Bronchial epithelial cell (primary cell): Measurements from ENCODE around the gene DOCK9. TPM values are rescaled to one million over a fixed set of nuclear protein-coding genes. Genes with fewer than 3 reads are reported as not detected.
A peak's percentile ranks its signal among the peaks of the same experiment; 100 is the strongest.

ENCODE experiments used
- DNase-seq: peaks from one replicate; pipeline ENCODE4 v3.0.0-alpha.2; 2010; ENCODE audit warnings: low read depth
- FAIRE-seq: peaks from 2 replicates; lab custom pipeline; 2011; peaks lifted over from hg19 to GRCh38; lab: Jason Lieb, UNC
- H3K27me3 ChIP-seq: 2 replicates; pipeline ENCODE4 v1.5.1; 2011; ENCODE audit warnings: low read length; ENCODE audit not compliant: control insufficient read depth, insufficient read depth
- H3K36me3 ChIP-seq: 2 replicates; pipeline ENCODE4 v1.5.1; 2011; ENCODE audit warnings: low read length; ENCODE audit not compliant: control insufficient read depth, insufficient read depth
- H3K4me3 ChIP-seq: 2 replicates; pipeline ENCODE4 v1.5.1; 2011; ENCODE audit warnings: mild to moderate bottlenecking, low read depth, low read length, control low read depth
- CTCF ChIP-seq: IDR thresholded peaks from 2 replicates; pipeline ENCODE4 v1.5.1; 2011; ENCODE audit warnings: mild to moderate bottlenecking, moderate library complexity, low read length, control low read depth, inconsistent platforms; ENCODE audit not compliant: insufficient read depth, severe bottlenecking
- total RNA-seq: library from RNA; depleted of rRNA; stranded (reverse); fragments of >200 nt; gene quantifications from 2 replicates; pipeline ENCODE4 v1.2.1, GENCODE V29; 2014

DOCK9 gene
- total RNA-seq, 1 donor from 2014 or later, result 72.9 TPM

GRCh38 chr13:98784666-98785065 lies 193.2 kb downstream of the DOCK9 start:
- no peak for FAIRE-seq

GRCh38 chr13:98783856-98784478 lies 193.9 kb downstream of the DOCK9 start:
- no peak for DNase-seq
- no peak for TF ChIP-seq CTCF
- FAIRE-seq, result no peak

More at GRCh38 chr13:98784666-98785065, 193.2 kb downstream of the DOCK9 start:
- DNase-seq, result no peak
- TF ChIP-seq CTCF, result no peak
- no peak overlapping the region for H3K4me3 ChIP-seq
- H3K27me3 ChIP-seq, result no peaks in the 10 kb centered on the region
- no peaks in the 10 kb centered on the region for H3K36me3 ChIP-seq

GRCh38 chr13:98782654-98783053 lies 195.2 kb downstream of the DOCK9 start:
- DNase-seq, result peak; percentile 89
- H3K4me3 ChIP-seq, result no peak overlapping the region
- no peak for FAIRE-seq
- H3K36me3 ChIP-seq, result no peaks in the 10 kb centered on the region
- no peaks in the 10 kb centered on the region for H3K27me3 ChIP-seq
- no peak for TF ChIP-seq CTCF

More at GRCh38 chr13:98783856-98784478, 193.9 kb downstream of the DOCK9 start:
- Histone ChIP-seq H3K36me3 (no peaks in the 10 kb centered on the region), H3K27me3 (no peaks in the 10 kb centered on the region), H3K4me3 (no peak overlapping the region)

GRCh38 chr13:98781905-98782304 lies 196.0 kb downstream of the DOCK9 start:
- no peak for TF ChIP-seq CTCF
- Histone ChIP-seq H3K36me3 (no peaks in the 10 kb centered on the region), H3K27me3 (no peaks in the 10 kb centered on the region), H3K4me3 (no peak overlapping the region)
- FAIRE-seq (no peak), DNase-seq (no peak)

GRCh38 chr13:98781470-98781869 lies 196.4 kb downstream of the DOCK9 start:
- Histone ChIP-seq H3K4me3 (no peak overlapping the region), H3K36me3 (no peaks in the 10 kb centered on the region), H3K27me3 (no peaks in the 10 kb centered on the region)
- FAIRE-seq, result no peak
- no peak for DNase-seq
- TF ChIP-seq CTCF, result no peak

GRCh38 chr13:98781045-98781444 lies 196.8 kb downstream of the DOCK9 start:
- no peaks in the 10 kb centered on the region for H3K36me3 ChIP-seq
- H3K27me3 ChIP-seq, result no peaks in the 10 kb centered on the region
- no peak for TF ChIP-seq CTCF
- no peak for DNase-seq
- peak; percentile 43 for FAIRE-seq
- no peak overlapping the region for H3K4me3 ChIP-seq
